Left lung (tissue), 10 donors: ENCODE results near the gene FAM47E. TPM values are rescaled to one million over a fixed set of nuclear protein-coding genes. Genes with fewer than 3 reads are reported as not detected.
"Not testable (repeated sequence)": the region's sequence is repeated elsewhere in the genome, so short reads cannot be mapped to it uniquely, and the experiment has no call there.

Source experiments
- ATAC-seq: fragments of 200-7000 bp; cut with Tn5 transposase; one replicate; pipeline ENCODE4 v1.9.1; 2020; ENCODE audit warnings: moderate library complexity
- DNase-seq, 4 donors: peaks; one replicate each; pipeline ENCODE4 v3.0.0-alpha.2; 2013 to 2020
- H3K27ac ChIP-seq, 2 donors: fragments of 200-600 bp; sonication (generic) in 1 of 2; one replicate each; pipeline versions ENCODE4 v1.5.0 to v1.8.0; 2020 to 2021
- H3K27me3 ChIP-seq, 2 donors: fragments of 200-600 bp; sonication (generic) in 1 of 2; one replicate each; pipeline versions ENCODE4 v1.5.0 to v1.8.0; 2020 to 2021
- H3K36me3 ChIP-seq, 2 donors: fragments of 200-600 bp; sonication (generic) in 1 of 2; one replicate each; pipeline versions ENCODE4 v1.5.0 to v1.8.0; 2020 to 2021
- H3K4me1 ChIP-seq, 2 donors: fragments of 200-600 bp; one replicate each; pipeline ENCODE4 v1.8.0; 2021
- H3K4me3 ChIP-seq, 2 donors: fragments of 200-600 bp; sonication (generic) in 1 of 2; one replicate each; pipeline versions ENCODE4 v1.5.0 to v1.8.0; 2020 to 2021; ENCODE audit warnings: mild to moderate bottlenecking in 1 of 2
- H3K9me3 ChIP-seq, 2 donors: fragments of 200-600 bp; sonication (generic) in 1 of 2; one replicate each; pipeline versions ENCODE4 v1.5.0 to v1.8.0; 2020 to 2021
- intact Hi-C, 2 donors: fragments of 100-400 bp; cut with DNase I; formaldehyde crosslinking; loops; one replicate each; pipeline versions ENCODE4 v1.11.2 to v1.14.2; 2022
- polyA plus RNA-seq, 6 donors: library from polyadenylated mRNA; unstranded; fragments of 120-200 nt; gene quantifications; one replicate each; pipeline ENCODE4 v1.2.1, GENCODE V29; 2013; ENCODE audit not compliant: insufficient read length in 6 of 6
- total RNA-seq, 2 donors: library from RNA; stranded (reverse); fragmentation: NEBNext Ultra II Directional; extraction: Animal tissue kit (Norgen Biotek cat#: 25700); gene quantifications; one replicate each; pipeline ENCODE4 v1.2.1, GENCODE V29; 2021
- TF ChIP-seq, protein P1 (sequence below), 2 donors: fragments of 200-600 bp; sonication (generic) in 1 of 2; IDR thresholded peaks; one replicate each; pipeline versions ENCODE4 v1.5.0 to v1.8.0; 2021; ENCODE audit warnings: antibody characterized with exemption in 2 of 2
- donor health status: DM: no; HTN: yes; CAD: no.
- donor health status: DM: no; HTN: no; CAD: no.

FAM47E gene
- total and polyA plus RNA-seq, 8 donors, result 3.2 to 8.5 (median 6.2) TPM

GRCh38 chr4:76277667-76278066 lies 26.1 kb downstream of the FAM47E start:
- Histone ChIP-seq H3K27ac (no peak overlapping the region), H3K36me3 (no peaks in the 10 kb centered on the region), H3K4me1 (peaks cover 0 to 11% of the 10 kb centered on the region in 2 donors), H3K4me3 (no peak overlapping the region), H3K9me3 (no peaks in the 10 kb centered on the region), H3K27me3 (no peaks in the 10 kb centered on the region)
- DNase-seq, result no peak
- intact Hi-C loops, result no loop called here
- ATAC-seq, result no peak
- TF ChIP-seq, protein P1, sequence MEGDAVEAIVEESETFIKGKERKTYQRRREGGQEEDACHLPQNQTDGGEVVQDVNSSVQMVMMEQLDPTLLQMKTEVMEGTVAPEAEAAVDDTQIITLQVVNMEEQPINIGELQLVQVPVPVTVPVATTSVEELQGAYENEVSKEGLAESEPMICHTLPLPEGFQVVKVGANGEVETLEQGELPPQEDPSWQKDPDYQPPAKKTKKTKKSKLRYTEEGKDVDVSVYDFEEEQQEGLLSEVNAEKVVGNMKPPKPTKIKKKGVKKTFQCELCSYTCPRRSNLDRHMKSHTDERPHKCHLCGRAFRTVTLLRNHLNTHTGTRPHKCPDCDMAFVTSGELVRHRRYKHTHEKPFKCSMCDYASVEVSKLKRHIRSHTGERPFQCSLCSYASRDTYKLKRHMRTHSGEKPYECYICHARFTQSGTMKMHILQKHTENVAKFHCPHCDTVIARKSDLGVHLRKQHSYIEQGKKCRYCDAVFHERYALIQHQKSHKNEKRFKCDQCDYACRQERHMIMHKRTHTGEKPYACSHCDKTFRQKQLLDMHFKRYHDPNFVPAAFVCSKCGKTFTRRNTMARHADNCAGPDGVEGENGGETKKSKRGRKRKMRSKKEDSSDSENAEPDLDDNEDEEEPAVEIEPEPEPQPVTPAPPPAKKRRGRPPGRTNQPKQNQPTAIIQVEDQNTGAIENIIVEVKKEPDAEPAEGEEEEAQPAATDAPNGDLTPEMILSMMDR (IDR thresholded peaks at IDR 0.05), result no peak

DNA sequence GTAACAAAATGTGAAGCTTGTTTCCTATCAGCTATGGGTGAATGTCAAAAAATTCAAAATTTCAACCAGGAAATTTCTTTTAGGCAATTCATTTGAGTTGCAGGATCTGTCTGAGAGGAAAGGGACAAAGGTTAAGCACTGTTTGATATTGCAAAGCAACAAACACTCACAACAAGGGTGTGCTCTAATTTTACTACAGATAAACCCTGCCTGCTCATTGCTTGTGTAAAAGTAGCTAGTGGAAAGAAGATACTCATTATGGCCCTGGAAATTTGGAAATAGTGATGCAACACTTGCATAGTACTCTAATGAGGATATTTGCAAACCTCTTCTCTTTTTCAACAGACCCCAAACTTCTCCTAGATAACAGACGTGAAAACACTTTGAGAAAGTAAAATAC lies 27.1 kb downstream of the FAM47E start:
- Histone ChIP-seq H3K4me3 (no peak overlapping the region), H3K27me3 (no peaks in the 10 kb centered on the region), H3K9me3 (no peaks in the 10 kb centered on the region), H3K4me1 (peaks cover 0 to 11% of the 10 kb centered on the region in 2 donors), H3K27ac (peak overlapping the region in 1 of 2 donors; percentile 7), H3K36me3 (no peaks in the 10 kb centered on the region)
- DNase-seq, result no peak
- no peak for ATAC-seq
- intact Hi-C loops, result no loop called here
- TF ChIP-seq, protein P1 (IDR thresholded peaks at IDR 0.05), result no peak

GRCh38 chr4:76279462-76279861 lies 27.9 kb downstream of the FAM47E start:
- TF ChIP-seq, protein P1 (IDR thresholded peaks at IDR 0.05), result no peak
- Histone ChIP-seq H3K27ac (no peak overlapping the region), H3K4me1 (peaks cover 0 to 11% of the 10 kb centered on the region in 2 donors), H3K27me3 (no peaks in the 10 kb centered on the region), H3K4me3 (no peak overlapping the region), H3K9me3 (no peaks in the 10 kb centered on the region), H3K36me3 (no peaks in the 10 kb centered on the region)
- no peak for ATAC-seq
- intact Hi-C loops, result no loop called here
- no peak for DNase-seq

- no peak for ATAC-seq
These were observed 29.2 kb downstream of the FAM47E start for GRCh38 chr4:76280488-76281441.

GRCh38 chr4:76281594-76281993 lies 30.1 kb downstream of the FAM47E start:
- H3K27me3 ChIP-seq, H3K27ac ChIP-seq, H3K4me3 ChIP-seq, intact Hi-C loops, H3K9me3 ChIP-seq, DNase-seq, ATAC-seq, H3K36me3 ChIP-seq: not testable (repeated sequence)
- H3K4me1 ChIP-seq, result peaks cover 0 to 11% of the 10 kb centered on the region in 2 donors

More at GRCh38 chr4:76280488-76281441, 29.2 kb downstream of the FAM47E start:
- TF ChIP-seq, protein P1 (IDR thresholded peaks at IDR 0.05), result no peak
- no peak overlapping the region for H3K27ac ChIP-seq
- intact Hi-C loops, result no loop called here
- H3K27me3 ChIP-seq, result no peaks in the 10 kb centered on the region
- DNase-seq, result no peak
- H3K4me3 ChIP-seq, result no peak overlapping the region
- no peaks in the 10 kb centered on the region for H3K36me3 ChIP-seq
- peaks cover 0 to 11% of the 10 kb centered on the region in 2 donors for H3K4me1 ChIP-seq
- H3K9me3 ChIP-seq, result peaks cover 0 to under 1% of the 10 kb centered on the region in 2 donors
